Astrocyte (in vitro differentiated cells and primary cell): Measurements from ENCODE around the gene FUT6.

Experiments used
- CTCF ChIP-seq: IDR thresholded peaks from 2 replicates; pipeline ENCODE4 v1.5.1; 2011; ENCODE audit warnings: low read depth, mild to moderate bottlenecking, inconsistent platforms, low read length, moderate library complexity; ENCODE audit not compliant: insufficient read depth
- EZH2 ChIP-seq: IDR thresholded peaks from 2 replicates; pipeline ENCODE4 v1.6.1; 2012; ENCODE audit warnings: mild to moderate bottlenecking, low read length, inconsistent platforms; ENCODE audit not compliant: insufficient read depth

- no peak for TF ChIP-seq CTCF
- no peak for TF ChIP-seq EZH2
Observed at GRCh38 chr19:5820785-5821184, 18.7 kb downstream of the FUT6 start.
